ENCODE results near the gene ROR2.

The ROR2 gene

DNA sequence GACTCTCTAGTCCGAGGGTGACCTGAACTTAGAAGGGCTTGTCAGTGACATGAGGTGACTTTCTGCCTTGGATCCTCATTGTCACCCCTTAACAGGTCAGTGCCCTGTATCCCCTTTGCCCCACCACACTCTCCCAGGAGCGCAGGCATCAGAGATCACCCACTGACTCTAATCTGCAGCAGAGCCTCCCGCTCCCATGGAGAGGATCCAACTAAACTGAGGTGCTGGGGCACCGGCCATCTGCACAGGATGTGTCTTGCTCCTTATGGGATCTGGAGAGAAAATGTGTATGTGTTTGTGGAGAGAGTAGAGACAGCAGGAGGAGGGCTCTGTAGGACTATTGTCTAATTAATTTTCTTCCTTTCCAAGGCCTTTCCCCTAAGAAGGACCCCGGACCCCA lies 213.7 kb downstream of the ROR2 start:
- in situ Hi-C loops (cut with MboI; ENCODE audit: low pct_unique_long_range_greater_than_20kb, low sequenced_read_pairs, unreplicated experiment), result no loop called here
- no peak for DNase-seq (ENCODE audit: low spot score)
- TF ChIP-seq, protein P1, sequence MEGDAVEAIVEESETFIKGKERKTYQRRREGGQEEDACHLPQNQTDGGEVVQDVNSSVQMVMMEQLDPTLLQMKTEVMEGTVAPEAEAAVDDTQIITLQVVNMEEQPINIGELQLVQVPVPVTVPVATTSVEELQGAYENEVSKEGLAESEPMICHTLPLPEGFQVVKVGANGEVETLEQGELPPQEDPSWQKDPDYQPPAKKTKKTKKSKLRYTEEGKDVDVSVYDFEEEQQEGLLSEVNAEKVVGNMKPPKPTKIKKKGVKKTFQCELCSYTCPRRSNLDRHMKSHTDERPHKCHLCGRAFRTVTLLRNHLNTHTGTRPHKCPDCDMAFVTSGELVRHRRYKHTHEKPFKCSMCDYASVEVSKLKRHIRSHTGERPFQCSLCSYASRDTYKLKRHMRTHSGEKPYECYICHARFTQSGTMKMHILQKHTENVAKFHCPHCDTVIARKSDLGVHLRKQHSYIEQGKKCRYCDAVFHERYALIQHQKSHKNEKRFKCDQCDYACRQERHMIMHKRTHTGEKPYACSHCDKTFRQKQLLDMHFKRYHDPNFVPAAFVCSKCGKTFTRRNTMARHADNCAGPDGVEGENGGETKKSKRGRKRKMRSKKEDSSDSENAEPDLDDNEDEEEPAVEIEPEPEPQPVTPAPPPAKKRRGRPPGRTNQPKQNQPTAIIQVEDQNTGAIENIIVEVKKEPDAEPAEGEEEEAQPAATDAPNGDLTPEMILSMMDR (IDR thresholded peaks at IDR 0.05; ENCODE audit: extremely low read depth, insufficient read depth, missing control alignments), result no peak

DNA sequence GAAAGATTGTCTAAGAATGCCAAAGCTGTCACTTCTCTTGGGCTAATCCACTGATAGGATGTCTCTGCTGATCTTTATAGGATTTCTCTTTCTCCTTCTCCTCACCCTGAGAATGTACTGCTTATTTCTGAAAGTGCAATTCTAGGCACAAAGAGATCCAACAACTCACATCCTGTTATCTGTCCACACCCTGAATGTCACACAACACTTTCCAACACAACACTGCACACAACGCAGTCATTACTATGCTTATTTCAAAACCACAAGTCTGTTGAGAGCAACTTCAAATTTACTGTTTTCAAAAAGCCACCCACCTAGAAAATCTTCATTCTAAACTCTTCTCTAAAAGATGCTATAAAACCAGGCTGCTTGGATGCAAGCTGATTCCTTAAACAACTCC lies 215.0 kb downstream of the ROR2 start:
- DNase-seq (ENCODE audit: low spot score), result no peak
- in situ Hi-C loops (cut with MboI; ENCODE audit: low pct_unique_long_range_greater_than_20kb, low sequenced_read_pairs, unreplicated experiment), result no loop called here
- TF ChIP-seq, protein P1 (IDR thresholded peaks at IDR 0.05; ENCODE audit: extremely low read depth, insufficient read depth, missing control alignments), result no peak

DNA sequence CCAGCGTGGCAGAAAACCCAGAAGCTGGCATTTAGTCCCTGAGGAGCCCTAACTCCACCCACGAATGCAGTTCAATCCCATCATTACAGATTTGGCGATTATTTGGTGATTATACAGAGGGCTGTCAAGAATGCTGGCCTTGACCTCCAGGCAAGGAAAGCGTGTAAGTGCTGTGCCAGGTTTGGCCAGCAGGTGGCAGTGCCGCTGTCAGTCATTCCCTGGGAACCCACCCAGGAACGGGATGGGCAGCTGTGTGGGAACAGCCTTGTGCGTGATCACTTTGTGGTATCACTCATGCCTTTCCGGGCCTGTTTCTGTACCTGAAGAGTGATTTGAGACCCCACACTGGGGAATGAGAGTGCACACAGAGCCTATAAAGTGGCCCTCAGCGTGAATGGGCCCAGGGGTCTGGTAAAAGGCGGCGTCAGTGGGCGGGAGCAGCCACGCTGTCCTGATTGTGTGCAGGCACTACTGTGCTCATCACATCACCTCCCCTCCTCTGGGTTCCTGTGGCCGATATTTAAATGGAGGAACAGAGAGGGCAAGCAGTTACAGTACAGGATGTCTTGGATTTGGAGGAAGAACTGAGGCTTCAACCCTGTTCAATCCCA lies 215.6 kb downstream of the ROR2 start:
- in situ Hi-C loops (cut with MboI; ENCODE audit: low pct_unique_long_range_greater_than_20kb, low sequenced_read_pairs, unreplicated experiment), result no loop called here
- peak; percentile 86 for DNase-seq (ENCODE audit: low spot score)
- TF ChIP-seq, protein P1 (IDR thresholded peaks at IDR 0.05; ENCODE audit: extremely low read depth, insufficient read depth, missing control alignments), result peak; percentile 93

DNA sequence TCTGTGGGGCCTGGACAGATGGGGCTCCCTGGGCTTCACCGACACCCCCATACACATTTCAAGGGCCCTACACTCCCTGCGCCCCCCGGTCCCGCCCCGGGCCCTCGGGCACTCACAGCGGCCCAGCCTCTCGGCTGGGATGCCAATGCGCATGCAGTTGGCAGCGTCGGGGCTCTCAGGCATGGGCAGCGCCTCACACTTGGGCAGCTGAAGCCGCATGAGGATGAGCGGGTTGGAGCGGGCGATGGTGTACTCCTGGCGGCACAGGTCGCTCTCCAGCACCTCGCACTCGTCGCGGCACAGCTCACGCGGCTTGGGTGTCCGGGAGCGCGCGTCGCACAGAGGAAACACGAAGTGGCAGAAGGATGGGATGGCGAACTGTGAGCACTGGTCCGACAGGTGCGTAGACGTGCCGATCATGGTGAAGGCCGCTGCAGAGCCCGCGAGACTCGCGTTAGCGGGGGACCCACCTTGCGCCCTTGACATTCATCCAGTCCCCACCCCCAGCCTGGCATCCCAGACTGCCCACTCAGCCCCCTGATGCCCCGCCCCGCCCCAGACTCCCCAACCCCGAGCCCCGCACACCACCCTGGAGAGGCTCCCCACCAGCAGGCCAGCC lies 216.9 kb downstream of the ROR2 start:
- DNase-seq (ENCODE audit: low spot score), result no peak
- in situ Hi-C loops (cut with MboI; ENCODE audit: low pct_unique_long_range_greater_than_20kb, low sequenced_read_pairs, unreplicated experiment), result no loop called here
- TF ChIP-seq, protein P1 (IDR thresholded peaks at IDR 0.05; ENCODE audit: extremely low read depth, insufficient read depth, missing control alignments), result no peak

DNA sequence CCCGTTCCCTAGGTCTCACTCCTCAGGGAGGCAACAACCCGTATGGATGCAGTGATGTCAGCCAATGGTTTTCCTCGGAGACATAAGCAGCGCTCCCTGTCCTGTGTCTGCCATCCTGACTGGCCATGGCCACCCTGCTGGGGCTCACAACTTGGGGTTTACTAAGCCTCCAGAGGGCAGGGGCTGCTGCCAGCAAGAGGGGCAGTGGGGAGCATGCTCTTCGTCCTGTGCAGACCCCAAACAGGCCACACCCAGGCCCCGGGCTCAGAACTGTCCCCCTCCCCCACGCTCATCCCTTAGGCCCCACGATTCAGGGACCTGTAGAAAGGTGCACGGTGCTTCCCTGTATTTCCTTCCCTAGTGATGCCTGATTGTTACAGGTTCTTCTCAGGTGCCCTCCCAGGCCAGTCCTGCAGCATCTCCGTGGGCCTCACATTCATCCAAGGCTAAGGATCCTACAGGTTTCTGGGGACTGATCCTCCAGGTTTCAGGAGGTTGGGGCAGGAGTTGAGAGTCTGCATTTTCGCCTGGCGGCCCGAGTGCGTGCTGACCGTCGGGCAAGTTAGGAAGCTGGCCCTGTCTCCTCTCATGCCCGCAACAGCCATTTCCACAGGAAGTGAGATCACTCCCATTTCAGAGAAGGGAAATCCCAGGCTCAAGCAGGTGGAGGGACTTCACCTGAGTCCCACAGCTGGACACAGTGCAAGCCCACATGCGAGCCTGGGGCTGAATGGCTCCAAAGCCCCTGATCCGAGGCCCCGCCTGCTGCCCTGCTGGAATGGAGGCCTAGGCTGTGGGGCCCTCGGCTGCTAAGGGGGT lies 217.6 kb downstream of the ROR2 start:
- in situ Hi-C loops (cut with MboI; ENCODE audit: low pct_unique_long_range_greater_than_20kb, low sequenced_read_pairs, unreplicated experiment), result no loop called here
- TF ChIP-seq, protein P1 (IDR thresholded peaks at IDR 0.05; ENCODE audit: extremely low read depth, insufficient read depth, missing control alignments), result no peak
- peak; percentile 61 for DNase-seq (ENCODE audit: low spot score)

DNA sequence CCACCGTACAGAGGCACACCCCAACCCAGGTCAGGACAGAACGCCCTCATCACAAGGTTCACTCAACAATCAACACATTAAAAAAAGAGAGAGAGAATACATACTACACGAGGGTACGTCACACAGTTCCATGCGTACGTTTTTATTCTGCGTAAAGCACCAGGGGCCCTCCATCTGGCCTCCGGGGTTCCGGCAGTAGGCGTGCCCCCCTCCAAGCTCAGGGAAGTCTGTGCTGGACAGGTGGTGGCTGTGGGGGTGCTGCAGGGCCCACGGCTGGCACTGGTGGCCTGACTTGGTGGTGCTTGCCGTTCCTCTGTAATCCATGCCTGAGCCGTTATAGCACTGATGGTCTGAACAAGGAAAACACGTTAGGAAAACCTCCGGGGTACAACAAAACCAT lies 219.2 kb downstream of the ROR2 start:
- TF ChIP-seq, protein P1 (IDR thresholded peaks at IDR 0.05; ENCODE audit: extremely low read depth, insufficient read depth, missing control alignments), result no peak
- no peak for DNase-seq (ENCODE audit: low spot score)
- in situ Hi-C loops (cut with MboI; ENCODE audit: low pct_unique_long_range_greater_than_20kb, low sequenced_read_pairs, unreplicated experiment), result no loop called here
